Chondrocyte (in vitro differentiated cells): ENCODE data around the gene PTPRG. TPM values are rescaled to one million over a fixed set of nuclear protein-coding genes. Genes with fewer than 3 reads are reported as not detected.

ENCODE experiments used
- DNase-seq: peaks from one replicate; pipeline ENCODE4 v3.0.0; 2021; ENCODE audit warnings: mixed read lengths, low spot score
- H3K27ac Mint-ChIP-seq: one replicate; pipeline ENCODE4 v1.8.0; 2021; ENCODE audit warnings: mild to moderate bottlenecking, moderate library complexity, mixed read lengths; ENCODE audit not compliant: unreplicated experiment
- H3K27me3 Mint-ChIP-seq: 2 replicates; pipeline ENCODE4 v1.8.0; 2021; ENCODE audit warnings: low read depth, mixed read lengths
- H3K36me3 Mint-ChIP-seq: 2 replicates; pipeline ENCODE4 v1.8.0; 2021; ENCODE audit warnings: low read depth, mixed read lengths
- H3K4me1 Mint-ChIP-seq: 2 replicates; pipeline ENCODE4 v1.8.0; 2021; ENCODE audit warnings: low read depth, mild to moderate bottlenecking, mixed read lengths
- H3K4me3 Mint-ChIP-seq: one replicate; pipeline ENCODE4 v1.8.0; 2021; ENCODE audit warnings: mild to moderate bottlenecking, moderate library complexity, mixed read lengths; ENCODE audit not compliant: unreplicated experiment
- H3K9me3 Mint-ChIP-seq: 2 replicates; pipeline ENCODE4 v1.8.0; 2021; ENCODE audit warnings: low read depth, mixed read lengths
- total RNA-seq: library from RNA; stranded (reverse); gene quantifications from 3 replicates; pipeline ENCODE4 v1.2.1, GENCODE V29; 2021
- TF ChIP-seq, protein P1 (sequence below): fragments of 200-600 bp; sonication (generic); IDR thresholded peaks from 2 replicates; pipeline ENCODE4 v1.5.0; 2021; ENCODE audit warnings: antibody characterized with exemption, mild to moderate bottlenecking, moderate library complexity

The PTPRG gene
- total RNA-seq, 1 donor from 2014 or later, result 45.5 TPM

DNA sequence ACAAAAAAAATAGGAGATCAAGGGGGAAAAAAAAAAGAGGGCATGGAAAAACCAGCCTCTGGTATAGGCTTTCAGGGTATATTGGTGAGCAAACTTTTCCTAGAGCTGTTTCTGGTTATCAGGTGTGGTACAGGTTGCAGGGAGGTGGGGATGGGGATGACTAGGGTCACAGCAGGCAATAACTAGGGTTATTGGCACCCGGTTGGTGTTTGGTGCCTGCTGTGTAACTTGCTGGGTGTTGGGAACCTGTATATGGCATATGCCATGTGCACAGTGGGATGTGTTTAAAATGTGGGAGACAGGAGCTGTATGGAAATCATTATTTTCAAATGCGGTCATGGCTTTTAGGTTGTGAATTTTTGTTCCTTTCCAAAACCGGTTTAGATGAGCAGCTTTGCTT lies 119.2 kb downstream of the PTPRG start:
- Mint-ChIP-seq H3K9me3 (no peaks in the 10 kb centered on the region), H3K36me3 (peaks cover 3% of the 10 kb centered on the region), H3K4me1 (peaks cover under 1% of the 10 kb centered on the region), H3K27me3 (no peaks in the 10 kb centered on the region), H3K4me3 (no peak overlapping the region), H3K27ac (no peak overlapping the region)
- TF ChIP-seq, protein P1, sequence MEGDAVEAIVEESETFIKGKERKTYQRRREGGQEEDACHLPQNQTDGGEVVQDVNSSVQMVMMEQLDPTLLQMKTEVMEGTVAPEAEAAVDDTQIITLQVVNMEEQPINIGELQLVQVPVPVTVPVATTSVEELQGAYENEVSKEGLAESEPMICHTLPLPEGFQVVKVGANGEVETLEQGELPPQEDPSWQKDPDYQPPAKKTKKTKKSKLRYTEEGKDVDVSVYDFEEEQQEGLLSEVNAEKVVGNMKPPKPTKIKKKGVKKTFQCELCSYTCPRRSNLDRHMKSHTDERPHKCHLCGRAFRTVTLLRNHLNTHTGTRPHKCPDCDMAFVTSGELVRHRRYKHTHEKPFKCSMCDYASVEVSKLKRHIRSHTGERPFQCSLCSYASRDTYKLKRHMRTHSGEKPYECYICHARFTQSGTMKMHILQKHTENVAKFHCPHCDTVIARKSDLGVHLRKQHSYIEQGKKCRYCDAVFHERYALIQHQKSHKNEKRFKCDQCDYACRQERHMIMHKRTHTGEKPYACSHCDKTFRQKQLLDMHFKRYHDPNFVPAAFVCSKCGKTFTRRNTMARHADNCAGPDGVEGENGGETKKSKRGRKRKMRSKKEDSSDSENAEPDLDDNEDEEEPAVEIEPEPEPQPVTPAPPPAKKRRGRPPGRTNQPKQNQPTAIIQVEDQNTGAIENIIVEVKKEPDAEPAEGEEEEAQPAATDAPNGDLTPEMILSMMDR, result no peak
- no peak for DNase-seq

DNA sequence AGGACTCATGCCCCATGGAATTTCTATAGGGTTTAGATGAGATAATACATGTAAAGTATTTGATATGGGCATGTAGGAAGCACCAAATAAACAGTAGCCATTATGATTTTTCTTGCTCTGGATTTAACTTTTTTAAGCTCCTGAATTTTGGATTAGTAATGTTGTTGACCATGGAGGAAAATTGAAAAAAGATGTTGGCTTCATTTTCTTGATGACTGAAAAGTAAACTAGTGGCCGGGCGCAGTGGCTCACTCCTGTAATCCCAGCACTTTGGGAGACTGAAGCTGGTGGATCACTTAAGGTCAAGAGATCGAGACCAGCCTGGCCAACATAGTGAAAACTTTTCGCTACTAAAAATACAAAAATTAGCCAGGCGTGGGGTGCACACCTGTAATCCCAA lies 120.3 kb downstream of the PTPRG start:
- H3K36me3 Mint-ChIP-seq, result peaks cover 3% of the 10 kb centered on the region
- no peak overlapping the region for H3K4me3 Mint-ChIP-seq
- TF ChIP-seq, protein P1, result no peak
- no peak for DNase-seq
- H3K27ac Mint-ChIP-seq, result no peak overlapping the region
- no peaks in the 10 kb centered on the region for H3K9me3 Mint-ChIP-seq
- H3K4me1 Mint-ChIP-seq, result peaks cover 6% of the 10 kb centered on the region
- no peaks in the 10 kb centered on the region for H3K27me3 Mint-ChIP-seq

DNA sequence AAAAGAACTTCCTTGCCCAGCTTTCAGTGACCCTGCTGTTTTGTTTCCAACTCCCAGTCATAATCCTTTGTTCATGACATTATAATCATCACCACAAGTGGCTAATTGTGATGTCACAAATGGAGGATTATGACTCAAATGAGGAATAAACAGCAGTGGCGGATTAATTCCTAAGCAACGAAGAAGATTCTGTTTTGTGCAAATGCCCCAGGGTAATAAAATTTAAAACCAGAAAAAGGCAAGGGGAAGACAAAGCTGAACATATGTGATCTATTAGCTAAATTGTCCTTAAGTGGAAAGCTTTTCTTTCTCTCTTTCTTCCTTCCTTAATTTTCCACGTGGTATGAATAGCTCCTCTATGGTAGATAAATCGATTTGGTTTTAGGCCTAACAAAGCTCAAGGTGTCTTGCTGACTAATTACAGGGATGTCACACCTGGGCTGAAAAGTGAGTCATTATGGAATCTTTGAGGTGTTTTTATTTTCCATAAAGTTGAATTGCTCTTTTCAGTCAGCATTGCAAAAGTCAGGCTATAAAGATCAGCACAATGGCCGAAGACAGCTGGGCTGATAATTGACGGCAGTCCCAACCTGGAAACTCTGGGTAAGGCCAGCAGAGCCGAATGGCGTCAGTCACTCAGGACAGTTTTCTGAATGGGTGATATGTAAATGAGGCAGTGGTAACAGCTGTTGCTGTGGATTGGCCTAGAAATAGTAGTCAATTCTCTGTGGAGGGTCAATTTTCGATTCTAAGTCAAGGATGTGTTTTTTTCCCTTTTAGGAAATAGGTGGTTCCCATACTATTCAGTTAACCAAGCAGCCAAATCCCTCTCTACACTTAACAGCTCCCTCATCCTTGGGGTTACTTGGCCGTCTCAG lies 121.5 kb downstream of the PTPRG start:
- Mint-ChIP-seq H3K9me3 (no peaks in the 10 kb centered on the region), H3K36me3 (peaks cover 2% of the 10 kb centered on the region), H3K4me3 (no peak overlapping the region), H3K27me3 (no peaks in the 10 kb centered on the region), H3K27ac (no peak overlapping the region), H3K4me1 (peaks cover 16% of the 10 kb centered on the region)
- TF ChIP-seq, protein P1, result no peak
- no peak for DNase-seq

DNA sequence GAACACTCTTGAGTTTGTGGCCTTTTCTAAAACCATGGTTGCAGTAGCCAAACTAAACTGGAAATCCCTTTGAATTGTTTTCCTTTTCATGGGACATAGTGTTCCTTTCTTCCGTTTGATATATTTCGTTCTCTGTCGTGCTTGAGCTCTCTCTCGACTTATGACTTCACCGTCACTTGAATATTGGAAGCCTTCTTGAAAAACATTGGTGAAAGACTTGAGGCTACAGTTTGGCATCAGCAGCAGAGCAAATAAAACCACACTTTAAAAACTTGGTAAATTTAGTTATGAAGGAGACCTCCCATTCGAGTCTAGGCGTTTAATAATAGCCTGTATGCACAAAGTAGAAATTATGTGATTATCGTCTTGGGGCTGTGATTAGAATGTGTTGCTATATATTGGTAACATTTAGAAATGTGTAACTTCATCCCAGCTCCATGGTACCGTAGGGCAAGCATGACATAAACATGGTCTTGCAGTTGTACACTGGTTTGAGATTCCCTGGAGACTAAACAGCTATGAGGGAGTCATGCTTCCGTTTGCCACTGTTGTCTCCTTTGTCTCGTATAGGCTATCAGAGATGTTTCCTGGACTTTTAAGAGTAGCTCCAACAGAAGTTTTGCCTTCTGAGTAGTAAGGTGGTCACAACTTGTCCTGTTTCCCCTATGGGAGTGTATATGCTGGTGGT lies 122.3 kb downstream of the PTPRG start:
- TF ChIP-seq, protein P1, result no peak
- Mint-ChIP-seq H3K9me3 (no peaks in the 10 kb centered on the region), H3K4me1 (peaks cover 23% of the 10 kb centered on the region), H3K4me3 (no peak overlapping the region), H3K27ac (no peak overlapping the region), H3K27me3 (no peaks in the 10 kb centered on the region), H3K36me3 (no peaks in the 10 kb centered on the region)
- no peak for DNase-seq

DNA sequence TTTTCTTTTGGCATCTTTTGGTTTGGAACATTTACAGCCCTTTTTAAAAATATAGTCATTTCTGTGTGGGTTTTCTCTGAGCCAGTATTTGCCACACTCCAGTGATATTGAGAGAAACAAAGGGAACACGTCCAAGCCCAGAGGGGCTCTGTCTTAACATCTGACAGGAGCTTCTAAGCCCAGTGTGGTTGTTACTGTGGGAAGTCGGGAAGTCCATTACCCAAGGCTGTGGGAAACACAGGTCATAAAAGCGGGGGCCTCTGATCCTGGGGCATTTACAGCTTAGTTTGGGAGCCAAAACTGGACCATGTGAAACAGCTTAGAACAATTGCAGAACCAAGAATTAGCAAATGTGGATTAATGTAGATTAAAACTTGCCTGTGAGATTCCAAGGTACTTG lies 123.0 kb downstream of the PTPRG start:
- no peak overlapping the region for H3K4me3 Mint-ChIP-seq
- H3K27me3 Mint-ChIP-seq, result no peaks in the 10 kb centered on the region
- no peaks in the 10 kb centered on the region for H3K36me3 Mint-ChIP-seq
- H3K9me3 Mint-ChIP-seq, result no peaks in the 10 kb centered on the region
- no peak for DNase-seq
- TF ChIP-seq, protein P1, result no peak
- peaks cover 25% of the 10 kb centered on the region for H3K4me1 Mint-ChIP-seq
- no peak overlapping the region for H3K27ac Mint-ChIP-seq
